Activated CD4-positive, CD25-positive, alpha-beta regulatory T cell (primary cell): ENCODE results near the gene FBXO5.

Experiments
- DNase-seq, 4 experiments: peaks; one replicate each; lab custom pipeline; 2025; lab: John Stamatoyannopoulos, UW

The FBXO5 gene

DNA sequence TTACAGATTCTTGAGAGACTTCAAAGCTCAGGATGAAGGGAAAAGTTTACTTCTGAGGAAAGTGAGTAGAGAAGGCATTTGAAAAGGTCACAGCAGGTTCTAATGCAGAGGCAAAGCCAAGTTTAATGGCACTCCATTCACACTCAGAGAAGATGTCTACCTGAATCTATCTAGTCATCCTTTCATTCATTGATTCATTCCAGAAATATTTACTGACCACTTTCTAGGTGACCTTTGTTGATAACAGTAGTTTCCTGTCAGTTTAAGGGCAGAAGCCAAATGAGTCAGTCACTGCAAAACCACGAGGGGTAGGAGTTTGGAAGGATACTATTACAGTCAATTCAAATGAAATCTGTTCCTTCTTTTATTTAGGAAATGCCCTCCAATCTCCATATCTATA is 30.8 kb downstream of the FBXO5 start:
- DNase-seq, result no peak

DNA sequence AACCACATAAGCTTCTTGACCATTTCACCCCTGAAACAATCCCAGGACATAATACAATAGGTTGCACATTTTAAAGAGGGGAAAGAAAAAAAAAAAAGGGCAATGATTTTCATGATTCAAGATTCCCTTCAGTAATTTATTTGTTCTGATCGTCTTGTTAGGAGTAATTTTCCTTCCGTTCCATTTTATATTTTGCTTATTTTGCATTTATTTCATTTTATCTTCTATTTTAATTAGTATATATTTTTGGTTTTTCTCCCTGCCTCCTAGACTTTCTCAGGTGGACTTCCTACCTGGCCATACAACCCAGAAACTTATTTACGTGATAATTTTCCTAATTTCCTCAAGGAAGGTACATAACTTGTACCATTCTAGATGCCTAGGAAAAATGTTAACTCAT is 32.6 kb downstream of the FBXO5 start:
- no peak for DNase-seq

DNA sequence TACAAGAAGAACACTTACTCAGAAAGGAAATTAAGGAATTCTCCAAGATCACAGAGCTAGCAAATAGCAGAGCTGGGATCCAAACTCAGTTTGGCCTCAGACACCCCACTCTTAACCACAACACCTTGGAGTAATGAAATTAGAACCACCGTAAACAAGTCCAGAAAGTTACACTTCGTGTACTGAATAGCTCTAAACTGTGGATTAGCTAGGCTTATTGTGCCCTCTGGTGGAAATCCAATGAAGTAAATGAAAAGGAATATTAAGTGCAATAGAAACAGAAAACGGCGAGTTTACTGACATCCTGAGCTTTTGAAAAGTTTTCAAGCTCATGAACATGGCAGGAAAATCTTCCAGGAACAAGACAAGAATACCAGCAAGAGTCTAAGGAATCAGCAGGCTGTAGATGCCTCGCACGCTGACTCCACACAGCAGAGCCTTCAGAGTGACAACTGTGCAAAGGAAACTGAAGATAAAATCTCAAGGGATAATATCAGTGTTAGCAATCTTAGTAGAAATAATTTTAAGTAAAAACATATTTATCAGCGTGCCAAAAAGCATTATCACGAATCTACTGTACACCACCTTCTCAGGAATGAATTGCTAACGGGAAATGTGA is 34.6 kb downstream of the FBXO5 start:
- no peak for DNase-seq

DNA sequence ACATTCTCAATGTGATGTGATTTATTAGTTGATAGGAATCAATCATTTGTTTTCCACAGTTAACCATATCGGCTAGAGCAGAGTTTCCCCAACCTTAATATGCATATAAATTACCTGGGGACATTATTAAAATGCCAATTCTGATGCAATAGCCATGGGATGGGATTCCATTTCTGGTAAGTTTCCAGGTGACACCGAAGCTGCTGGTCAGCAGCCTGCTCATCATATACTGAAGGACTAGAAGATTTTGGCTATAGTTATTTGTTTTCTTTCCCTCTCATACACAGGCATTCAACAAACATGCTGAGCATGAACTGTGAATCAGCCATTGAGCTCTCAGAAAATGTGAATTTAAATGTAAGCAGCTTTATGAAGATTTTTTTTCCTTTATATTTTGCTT is 35.8 kb downstream of the FBXO5 start:
- DNase-seq, result no peak

DNA sequence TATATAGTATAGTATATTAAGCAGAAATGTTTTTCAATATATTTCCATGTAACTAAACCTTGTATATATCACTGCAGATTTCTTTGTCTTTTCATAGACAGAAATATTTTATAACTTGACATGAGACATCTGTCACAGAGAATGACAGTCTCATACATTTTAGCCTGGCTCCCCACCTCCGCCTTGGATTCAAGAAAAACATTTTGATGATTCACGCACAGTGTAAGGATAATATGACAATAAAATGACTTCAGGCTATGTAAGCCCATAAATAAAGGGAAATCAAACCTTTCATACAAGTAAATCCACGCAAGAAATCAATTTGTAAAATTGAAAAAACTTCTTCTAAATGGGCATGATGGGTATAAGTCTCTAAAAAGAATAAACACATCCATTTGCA is 36.4 kb downstream of the FBXO5 start:
- DNase-seq, result no peak

DNA sequence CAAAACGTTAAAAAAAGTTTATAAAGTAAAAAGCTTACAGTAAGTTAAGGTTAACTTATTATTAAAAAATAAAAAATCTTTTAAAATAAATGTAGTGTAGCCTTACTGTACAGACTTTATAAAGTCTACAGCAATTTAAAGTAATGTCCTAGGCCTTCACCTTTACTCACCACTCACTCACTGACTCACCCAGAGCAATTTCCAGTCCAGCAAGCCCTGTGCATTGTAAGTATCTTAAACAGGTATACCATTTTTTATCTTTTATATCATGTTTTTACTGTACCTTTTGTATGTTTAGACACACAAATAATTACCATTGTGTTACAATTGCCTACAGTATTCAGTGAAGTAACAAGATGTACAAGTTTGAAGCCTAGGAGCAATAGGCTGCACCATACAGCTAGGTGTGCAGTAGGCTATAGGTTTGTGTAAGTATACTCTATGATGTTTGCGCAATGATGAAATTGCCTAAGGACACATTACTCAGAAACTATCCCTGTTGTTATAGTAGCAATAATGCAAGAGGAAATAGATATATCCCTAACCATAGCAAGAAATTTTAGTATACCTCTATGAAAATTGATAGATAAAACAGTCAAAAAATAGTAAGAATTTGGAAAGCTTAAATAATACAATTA is 39.5 kb downstream of the FBXO5 start:
- no peak for DNase-seq

DNA sequence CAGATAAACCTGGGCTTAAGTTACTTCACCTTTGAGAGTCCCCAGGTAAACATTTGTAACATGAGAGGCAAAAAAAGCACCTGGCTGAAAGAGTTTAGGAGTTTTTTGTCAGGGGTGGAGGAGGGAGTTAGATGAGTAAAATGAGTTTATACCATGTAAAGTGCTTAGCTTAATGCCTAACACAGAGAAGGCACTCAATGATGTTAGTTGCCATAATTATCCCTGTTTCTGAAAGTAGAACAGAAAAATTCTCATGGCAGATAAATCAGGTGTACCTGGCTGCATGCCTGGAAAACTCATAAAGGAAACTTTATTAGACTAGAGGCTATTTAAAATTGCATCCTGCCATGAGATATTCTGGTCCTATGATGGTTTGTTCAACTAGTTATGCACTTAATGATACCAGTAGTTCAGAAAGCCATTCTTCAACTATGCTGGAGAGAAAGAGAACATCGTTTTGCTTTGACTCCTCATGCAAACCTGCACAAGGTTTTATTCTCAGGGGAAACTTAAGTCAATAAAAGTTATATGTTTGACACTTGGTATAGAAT is 40.4 kb downstream of the FBXO5 start:
- DNase-seq, result no peak

DNA sequence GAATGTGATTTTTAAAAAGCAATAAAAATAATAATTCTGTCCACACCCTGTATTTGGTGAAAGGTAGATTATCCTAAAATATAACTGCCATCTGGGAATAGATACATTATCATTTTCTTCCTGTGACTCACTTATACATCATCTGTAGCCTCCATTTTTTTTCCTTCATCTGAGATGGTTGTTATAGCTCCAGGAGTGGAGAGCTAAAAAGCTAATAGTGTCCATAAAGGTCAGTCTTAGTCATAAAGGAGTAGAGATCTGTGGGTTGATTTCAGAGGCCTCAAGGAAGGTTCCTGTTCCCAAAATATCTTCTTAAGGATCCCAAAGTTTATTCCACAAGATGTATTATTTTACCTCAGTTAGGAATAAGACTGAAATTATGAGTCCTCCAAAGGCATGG is 41.1 kb downstream of the FBXO5 start:
- DNase-seq, result no peak

DNA sequence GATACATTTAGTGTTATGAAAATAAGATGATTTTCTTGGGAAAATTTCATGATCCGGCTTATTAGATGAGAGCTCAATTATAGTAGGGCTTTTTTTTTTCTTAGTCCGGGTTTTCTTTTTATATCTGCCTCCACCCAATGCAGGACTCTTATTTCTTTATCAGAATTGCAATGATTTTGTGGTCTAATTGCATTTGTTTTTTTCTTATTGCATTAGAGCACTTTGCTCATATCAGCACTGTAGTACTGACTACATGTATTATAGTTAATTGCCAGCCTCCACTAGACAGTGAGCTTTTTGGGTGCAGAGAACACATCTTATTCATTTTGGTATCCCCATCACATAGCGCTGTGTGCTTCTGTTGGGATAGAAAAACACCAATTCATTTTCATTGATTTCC is 50.0 kb downstream of the FBXO5 start:
- no peak for DNase-seq

DNA sequence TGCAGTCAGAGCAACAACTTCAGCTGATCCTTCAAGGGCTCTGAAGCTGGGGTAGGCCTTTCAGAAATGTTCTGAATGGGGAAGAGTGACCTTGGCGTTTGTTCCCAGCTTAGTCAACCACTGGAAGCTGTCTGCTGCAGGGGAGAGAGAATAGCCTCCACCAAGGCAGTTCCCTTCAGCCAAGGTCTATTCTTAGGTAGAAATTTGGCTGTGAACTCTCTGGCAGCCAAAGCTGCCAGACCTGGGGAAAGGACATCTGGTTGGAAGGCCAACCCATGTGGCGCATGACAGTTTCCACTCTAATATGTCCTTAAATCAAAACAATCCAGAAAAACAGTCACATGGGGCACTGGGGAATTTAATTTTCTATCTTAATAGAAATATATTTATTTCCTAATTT is 60.1 kb downstream of the FBXO5 start:
- no peak for DNase-seq
